ENCODE measurements around the gene CEACAM21.

CEACAM21 gene

DNA sequence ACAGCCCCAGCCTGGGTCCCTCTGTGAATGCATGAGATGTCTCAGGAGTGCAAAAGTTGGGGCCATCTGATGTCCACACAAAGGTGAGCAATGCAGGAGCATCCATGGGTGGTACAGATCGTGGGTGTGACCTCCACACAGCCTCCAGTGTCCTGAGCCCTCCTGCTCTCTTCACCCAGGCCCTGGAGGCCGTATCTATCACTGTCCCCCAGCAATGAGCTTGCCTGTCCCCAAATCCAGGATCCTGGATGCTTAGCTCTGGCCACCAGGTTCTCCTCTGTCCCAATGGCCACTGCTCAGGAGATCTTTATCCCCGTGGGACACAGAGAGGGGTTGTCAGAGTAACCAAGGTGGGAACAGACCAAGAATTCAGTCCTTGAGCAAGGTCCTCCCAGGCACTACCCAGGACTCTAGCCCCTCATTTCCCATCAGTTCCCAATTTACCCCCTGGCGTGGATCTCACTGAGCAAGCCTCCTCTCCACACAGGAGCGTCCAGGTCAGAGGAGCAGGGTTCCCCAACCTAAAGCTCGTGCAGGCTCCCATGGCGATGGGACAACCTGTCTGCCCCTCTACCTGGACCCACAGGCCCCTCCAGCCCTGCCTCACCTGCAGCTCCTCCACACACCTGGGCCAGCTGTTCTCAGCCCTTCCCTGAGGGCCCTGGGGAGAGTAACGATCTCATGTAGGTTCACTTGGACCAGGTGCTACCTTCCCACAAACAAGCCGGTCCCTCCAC, 11.3 kb downstream of the CEACAM21 start:
- DNase-seq (ENCODE audit: low spot score) = no peak

GRCh38 chr19:41587838-41588210, 11.9 kb downstream of the CEACAM21 start:
- DNase-seq (ENCODE audit: low spot score) = no peak

DNA sequence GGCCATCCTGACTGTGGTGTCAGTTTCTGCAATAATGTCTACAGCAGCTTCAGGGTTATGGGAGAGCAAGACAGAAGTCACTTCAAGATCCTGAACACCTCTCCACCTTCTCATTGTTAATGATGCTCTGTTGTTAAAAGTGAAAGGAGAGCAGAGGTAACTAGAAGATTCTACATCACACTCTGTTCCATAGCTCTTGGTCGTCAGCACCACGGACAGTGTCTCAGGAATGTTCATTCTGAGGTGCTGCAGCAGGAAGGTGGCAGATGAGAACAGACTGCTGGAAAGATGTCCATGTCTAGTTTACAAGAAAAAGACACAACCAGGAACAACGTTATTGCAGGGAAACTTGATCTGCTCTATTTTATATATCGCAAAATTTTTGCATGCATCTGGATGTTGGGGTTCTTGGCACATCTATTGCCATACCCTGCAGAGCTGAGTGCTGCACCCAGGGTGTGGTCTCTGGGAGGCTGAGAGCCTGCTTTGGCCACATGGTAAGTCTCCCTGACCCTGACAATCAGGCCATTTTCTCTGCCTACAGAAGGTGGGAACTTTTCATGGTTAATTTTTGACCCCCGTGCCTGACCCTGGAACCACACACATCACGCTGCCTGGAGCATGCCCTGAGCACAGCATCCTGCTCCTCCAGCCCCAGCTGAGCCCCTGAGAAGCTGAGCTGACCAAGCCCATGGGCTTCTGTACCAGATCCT, 12.7 kb downstream of the CEACAM21 start:
- peak; percentile 65 for DNase-seq (ENCODE audit: low spot score)

DNA sequence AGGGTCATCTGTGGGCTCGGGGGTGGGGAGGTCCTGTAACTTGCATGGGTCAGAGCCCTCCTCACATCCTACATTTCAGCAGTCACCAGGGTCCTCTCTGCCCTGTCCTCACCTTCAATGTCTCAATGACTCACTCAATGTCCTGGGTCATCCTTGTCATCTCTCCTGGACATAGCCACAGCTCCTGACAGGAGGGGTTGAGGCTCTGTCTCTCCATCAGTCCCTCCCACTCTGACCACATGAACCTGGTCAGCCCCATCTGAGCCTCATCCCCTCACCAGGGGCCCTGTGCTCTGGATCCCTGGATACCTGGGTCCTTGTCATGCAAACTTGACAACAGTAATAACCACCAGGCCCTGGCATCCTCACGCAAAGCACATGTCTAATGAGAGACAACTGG, 13.4 kb downstream of the CEACAM21 start:
- DNase-seq (ENCODE audit: low spot score) = no peak

DNA sequence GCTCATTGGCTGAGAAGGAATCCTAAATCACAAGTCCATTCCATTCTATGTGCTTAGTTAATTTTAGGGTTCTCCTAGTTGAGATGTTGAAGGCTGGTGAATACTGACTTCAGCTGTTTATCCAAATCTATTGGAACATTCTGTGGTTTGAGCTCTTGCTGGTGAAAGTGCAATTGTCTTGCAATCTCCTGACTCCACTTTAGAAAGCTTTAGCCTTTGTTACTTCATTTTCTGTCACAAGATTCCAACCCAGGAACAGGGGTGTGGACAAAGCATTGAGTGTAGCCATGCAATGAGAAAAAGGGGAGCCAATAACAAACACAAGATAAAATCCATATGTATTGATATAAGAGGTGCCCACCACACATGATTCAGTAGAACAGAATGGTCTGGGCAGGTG, 15.0 kb downstream of the CEACAM21 start:
- no peak for DNase-seq (ENCODE audit: low spot score)

- DNase-seq (ENCODE audit: low spot score) = no peak
Observed at GRCh38 chr19:41591951-41592562, 16.1 kb downstream of the CEACAM21 start.

- DNase-seq (ENCODE audit: low spot score) = peak; percentile 60
Observed at GRCh38 chr19:41595258-41595889, 19.4 kb downstream of the CEACAM21 start.

DNA sequence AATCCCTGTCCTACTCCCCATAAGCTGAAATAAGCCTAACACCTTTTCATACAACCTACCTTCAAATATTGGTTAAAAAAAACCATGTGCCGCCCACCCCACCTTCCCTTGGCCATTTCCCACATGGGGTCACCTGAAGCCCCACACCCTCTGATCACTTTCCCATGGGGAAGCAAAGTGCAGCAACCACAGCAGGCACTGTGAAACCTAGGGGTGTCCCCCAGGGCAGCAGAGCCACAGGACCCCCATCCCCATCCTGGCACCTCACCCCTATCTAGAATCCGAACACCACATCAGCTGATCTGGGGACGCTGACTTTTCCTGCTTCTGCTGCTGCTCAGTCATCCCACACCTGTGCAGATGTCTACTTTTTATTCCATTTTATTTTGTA, 19.9 kb downstream of the CEACAM21 start:
- DNase-seq (ENCODE audit: low spot score) = no peak

DNA sequence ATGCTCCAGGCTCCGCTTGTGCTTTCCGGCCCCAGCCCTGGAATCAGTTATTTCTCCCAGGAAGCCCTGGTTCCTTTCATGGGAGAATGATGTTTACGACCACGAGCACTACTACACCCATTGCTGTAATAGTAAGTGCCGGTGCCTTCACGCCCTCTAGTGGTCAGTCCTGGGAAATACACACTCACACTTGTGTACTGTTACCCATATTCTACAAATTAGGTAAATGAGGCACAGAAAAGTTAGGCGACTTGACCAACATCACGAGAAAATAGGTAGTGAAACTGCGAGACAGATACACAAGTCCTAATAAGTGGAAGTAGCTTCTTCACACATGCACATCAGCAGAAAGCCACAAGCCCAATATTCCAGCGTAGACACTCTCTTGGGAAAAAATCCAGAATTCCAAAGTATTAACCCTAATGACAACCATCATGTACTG, 21.7 kb downstream of the CEACAM21 start:
- peak; percentile 86 for DNase-seq (ENCODE audit: low spot score)

GRCh38 chr19:41599175-41599966, 23.4 kb downstream of the CEACAM21 start:
- no peak for DNase-seq (ENCODE audit: low spot score)

DNA sequence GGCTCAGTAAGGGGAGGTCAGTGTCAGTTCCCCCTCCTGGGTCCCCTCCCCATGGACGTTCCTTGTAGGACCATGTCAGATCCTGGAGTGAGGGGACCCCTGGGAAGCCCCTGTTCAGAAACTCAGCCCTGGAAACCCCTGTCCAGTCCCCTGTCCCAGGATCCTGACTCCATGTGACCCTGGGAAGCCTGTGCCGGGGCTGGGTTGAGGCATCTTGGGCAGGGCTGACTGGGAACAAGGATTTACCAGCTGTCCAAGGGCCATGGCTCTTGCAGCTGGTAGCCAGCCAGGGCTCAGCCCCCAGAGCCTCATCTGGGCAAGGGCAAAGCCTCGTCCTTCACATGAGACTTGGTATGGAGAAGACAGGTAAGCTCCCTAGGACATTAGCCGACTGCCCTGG, 25.8 kb downstream of the CEACAM21 start:
- DNase-seq (ENCODE audit: low spot score) = no peak

DNA sequence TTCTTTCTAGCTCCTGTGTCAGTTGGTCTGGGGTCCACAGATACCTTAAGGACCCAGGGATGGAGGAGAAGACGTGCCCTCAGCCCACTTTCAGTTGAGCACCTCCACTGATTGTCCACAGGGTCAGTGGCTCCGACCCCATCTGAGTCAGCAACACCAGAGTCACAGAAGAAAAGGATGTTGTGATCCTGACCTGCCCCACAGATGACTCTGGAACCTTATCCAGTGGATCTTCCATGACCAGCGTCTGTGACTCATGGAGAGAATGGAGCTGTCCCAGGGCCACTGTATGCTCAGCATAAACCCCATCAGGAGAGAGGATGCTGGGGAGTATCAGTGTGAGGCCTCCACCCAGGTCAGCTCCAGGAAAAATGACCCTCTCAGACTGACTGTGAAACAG, 28.9 kb downstream of the CEACAM21 start:
- DNase-seq (ENCODE audit: low spot score) = no peak

DNA sequence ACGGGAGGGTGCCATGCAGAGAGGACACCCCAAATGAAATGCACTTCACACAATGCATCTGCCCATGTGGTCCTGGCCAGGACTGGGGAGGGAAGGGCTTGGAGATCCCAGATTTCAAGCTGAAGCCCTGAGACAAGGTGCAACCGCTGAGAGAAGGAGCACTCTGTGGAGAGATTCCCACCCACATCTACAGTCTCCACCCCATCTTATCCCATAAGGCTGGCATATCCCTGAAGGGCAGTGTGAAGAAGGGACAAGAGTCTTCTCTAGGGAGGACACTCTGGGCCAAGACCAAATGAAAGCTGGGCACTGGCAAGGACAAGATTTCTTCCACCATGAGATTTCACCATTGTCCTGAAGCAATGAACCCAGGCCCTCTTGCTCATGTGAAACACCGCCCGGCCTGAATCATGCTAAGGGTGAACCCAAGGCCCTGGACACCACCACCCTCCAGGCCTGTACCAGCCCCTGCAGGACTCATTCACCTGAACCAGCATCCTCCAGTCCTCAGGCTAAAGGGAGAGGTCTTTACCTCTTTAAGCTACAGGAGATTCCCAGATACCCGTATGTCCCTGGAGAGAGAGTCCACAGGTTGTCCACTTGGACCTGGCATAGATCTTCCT, 30.4 kb downstream of the CEACAM21 start:
- no peak for DNase-seq (ENCODE audit: low spot score)

GRCh38 chr19:41607668-41608067, 31.7 kb downstream of the CEACAM21 start:
- no peak for DNase-seq (ENCODE audit: low spot score)

DNA sequence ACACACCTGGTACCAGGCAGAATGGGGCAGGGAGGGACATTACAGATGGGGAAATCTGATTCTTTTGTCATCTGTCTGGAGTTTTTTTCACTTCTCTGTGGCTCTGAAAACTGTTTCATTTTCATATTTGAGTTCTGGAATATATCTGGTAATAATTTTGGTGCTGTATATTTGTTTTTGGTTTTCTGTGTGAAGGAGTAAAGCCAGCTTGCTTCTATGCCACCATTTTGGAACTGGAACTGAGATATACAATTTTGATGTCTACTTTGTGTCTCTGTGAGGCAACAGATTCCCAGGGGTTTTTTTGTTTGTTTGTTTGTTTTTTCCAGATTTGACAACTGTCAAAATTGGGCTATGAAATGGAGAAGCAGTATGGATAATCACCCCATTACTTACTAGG, 34.8 kb downstream of the CEACAM21 start:
- DNase-seq (ENCODE audit: low spot score) = no peak

DNA sequence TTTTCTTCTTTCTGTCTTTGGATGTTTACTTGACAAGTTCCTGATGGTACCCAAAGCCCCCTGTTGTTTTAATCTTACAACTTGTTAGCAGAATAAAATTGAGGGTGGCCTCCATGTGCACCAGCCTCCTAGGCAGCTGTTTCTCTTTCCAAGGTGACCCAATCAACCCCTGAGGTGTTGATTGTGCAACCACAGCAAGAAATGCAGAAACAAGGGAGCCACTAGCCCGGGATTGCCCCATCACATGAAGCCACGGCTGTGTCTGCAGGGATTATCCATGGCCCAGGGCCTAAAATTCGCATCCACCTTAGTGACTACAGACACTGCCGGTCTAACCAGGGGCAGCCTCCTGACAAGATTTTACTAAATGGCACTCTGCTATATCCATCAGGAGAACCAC, 36.5 kb downstream of the CEACAM21 start:
- no peak for DNase-seq (ENCODE audit: low spot score)

- DNase-seq (ENCODE audit: low spot score) = no peak
Observed at GRCh38 chr19:41615207-41615606, 39.2 kb downstream of the CEACAM21 start.

GRCh38 chr19:41616792-41617621, 41.0 kb downstream of the CEACAM21 start:
- DNase-seq (ENCODE audit: low spot score) = peak; percentile 59

- DNase-seq (ENCODE audit: low spot score) = no peak
Observed at GRCh38 chr19:41617941-41618730, 42.2 kb downstream of the CEACAM21 start.

Measured in iPS-NIHi11 (cell line).